A549 treated with DMSO at 1 μM for 4 hours (cell line): ENCODE data around the gene ZNF527. TPM values are rescaled to one million over a fixed set of nuclear protein-coding genes. Genes with fewer than 3 reads are reported as not detected.

ENCODE experiments used
- total RNA-seq: library from RNA; stranded (reverse); fragments of 200-300 nt; extraction: Qiagen RNA extraction; gene quantifications from 5 replicates; pipeline ENCODE4 v1.2.3, GENCODE V29; 2022; ENCODE audit warnings: low read depth

The ZNF527 gene
- total RNA-seq = 2.7 to 5.1 TPM (median 3.6 TPM) in 5 replicates

DNA sequence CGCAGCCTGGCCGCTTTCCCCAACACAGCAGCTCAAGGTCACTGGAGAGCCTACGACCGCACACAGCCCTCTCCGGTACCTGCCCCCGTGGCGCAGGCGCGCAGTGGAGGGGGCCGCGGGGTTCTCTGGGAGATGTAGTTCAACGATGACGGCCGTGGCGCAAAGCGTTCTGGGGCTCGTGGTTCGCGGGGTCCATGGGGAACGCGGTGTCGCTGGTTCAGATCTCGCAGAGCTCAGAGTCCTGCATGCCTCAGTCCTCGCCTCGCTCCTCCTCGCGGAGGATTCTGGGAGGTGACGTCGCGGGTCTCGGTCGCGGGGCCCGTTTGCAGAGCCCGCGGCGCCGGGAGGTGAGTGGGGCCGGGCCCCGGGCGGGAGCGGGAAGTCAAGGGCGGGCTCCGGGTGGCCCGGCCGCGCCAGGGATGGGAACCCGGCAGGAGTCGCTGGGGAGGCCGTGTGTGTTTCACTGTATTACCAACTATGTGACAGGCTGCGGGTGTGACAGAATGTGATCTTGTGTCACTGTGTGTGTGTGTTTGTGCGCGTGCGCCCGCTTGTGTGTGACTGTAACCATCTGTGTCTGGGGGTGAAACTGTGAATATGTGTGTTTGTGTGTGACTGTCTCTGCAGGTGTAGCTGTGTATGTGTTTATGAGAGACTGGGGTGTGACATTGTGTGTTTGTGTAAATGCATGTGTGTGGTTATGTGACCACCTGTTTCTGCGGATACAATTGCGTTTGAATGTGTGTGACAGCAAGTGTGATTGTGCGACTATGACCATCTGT is at the start of gene ZNF527:
Gene ZNF527 (plus strand): TSS at position 220 of the 782 bp plus-strand sequence. CDS start 3,100 bp downstream, outside the sequence.

Other genes with a start within 250 kb of the ZNF527 start
- 5.6 to 8.4 TPM (median 7.2 TPM) in 5 replicates for gene ZNF585A, start 198.4 kb upstream of the ZNF527 start, total RNA-seq
- 2.5 to 4.9 TPM (median 3.3 TPM) in 5 replicates for gene ZNF585B, start 160.6 kb upstream of the ZNF527 start, total RNA-seq
- gene ZNF383, start 152.9 kb upstream of the ZNF527 start, total RNA-seq = 6.9 to 8.6 TPM (median 7.6 TPM) in 5 replicates
- gene ZNF569, start 96.3 kb downstream of the ZNF527 start, total RNA-seq = 3.7 to 5.8 TPM (median 5.0 TPM) in 5 replicates
- gene ZNF570, start 98.3 kb downstream of the ZNF527 start, total RNA-seq = 2.6 to 4.2 TPM (median 4.0 TPM) in 5 replicates
- 0.03 TPM in 1 of 5 replicates, not detected in the others for gene ZNF793, start 135.8 kb downstream of the ZNF527 start, total RNA-seq
- 0.72 to 1.1 TPM (median 0.99 TPM) in 5 replicates for gene ZNF571, start 223.7 kb downstream of the ZNF527 start, total RNA-seq
- 0.07 TPM in 2 of 5 replicates, not detected in the others for gene ZNF540, start 223.8 kb downstream of the ZNF527 start, total RNA-seq